ENCODE measurements around the gene OR2AG2. TPM values are rescaled to one million over a fixed set of nuclear protein-coding genes. Genes with fewer than 3 reads are reported as not detected.
"Not testable (repeated sequence)": the region's sequence is repeated elsewhere in the genome, so short reads cannot be mapped to it uniquely, and the experiment has no call there.

Gene OR2AG2, protein sequence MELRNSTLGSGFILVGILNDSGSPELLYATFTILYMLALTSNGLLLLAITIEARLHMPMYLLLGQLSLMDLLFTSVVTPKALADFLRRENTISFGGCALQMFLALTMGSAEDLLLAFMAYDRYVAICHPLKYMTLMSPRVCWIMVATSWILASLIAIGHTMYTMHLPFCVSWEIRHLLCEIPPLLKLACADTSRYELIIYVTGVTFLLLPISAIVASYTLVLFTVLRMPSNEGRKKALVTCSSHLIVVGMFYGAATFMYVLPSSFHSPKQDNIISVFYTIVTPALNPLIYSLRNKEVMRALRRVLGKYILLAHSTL
- not detected for polyA plus RNA-seq

DNA sequence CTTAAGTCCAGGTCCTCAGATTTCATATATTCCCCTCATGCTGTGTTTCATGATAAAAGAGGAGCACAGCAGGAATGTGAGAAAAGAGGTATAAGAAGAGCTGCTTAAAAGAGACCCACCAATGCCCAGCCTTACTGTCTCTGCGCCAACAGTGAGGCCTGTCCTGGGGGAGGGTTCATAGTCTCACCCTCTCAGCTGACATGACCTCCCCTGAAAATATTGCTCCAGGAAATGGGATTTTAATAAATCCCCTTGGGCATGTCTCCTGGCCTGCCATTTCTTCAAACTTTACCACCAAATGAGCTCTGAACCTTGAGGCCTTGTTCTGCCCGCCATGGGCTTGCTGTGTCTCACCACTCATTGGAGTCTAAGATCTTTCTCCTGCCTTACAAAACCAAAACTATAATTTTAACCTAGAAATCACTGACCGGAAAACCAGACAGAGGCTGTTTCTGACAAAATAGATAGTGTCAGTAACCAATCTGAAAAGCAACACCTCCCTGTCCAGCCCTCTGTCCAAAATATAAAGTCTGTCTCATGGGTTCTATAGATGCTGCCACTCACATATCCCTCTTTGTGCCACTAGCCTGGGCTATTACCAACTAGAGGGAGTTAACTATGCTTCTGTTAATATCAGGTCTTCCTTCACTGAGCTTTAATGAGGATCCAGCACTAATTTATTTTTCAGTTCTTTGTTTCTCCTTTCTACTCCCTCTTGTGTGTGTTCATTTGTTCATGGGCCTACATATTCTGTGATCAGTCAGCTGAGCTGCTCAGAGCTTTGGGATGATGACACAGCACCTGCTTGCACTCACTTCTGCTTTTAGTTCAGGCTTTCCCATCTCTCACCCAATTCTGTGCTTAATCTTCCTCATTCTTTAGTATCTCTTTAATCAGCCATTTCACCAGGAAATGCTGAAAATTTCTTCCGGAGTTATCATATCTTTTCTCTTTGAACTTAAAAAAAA lies at the start of gene OR2AG2:
OR2AG2 (minus strand) TSS at position 51 of the 968 bp plus-strand sequence. CDS start 3,019 bp downstream, outside the sequence.
- Mint-ChIP-seq H3K4me3 (no peak within 1 kb of the TSS), H3K9me3 (peaks cover 0 to 2% (median 0%) of the 10 kb centered on the region in 6 donors), H3K36me3 (no peaks in the 10 kb centered on the region), H3K27ac (no peak within 1 kb of the TSS), H3K4me1 (no peaks in the 10 kb centered on the region), H3K27me3 (ENCODE audit: low read depth in 3 of 3) (peaks cover 1 to 2% (median 2%) of the 10 kb centered on the region in 3 donors)
- no peak for DNase-seq

DNA sequence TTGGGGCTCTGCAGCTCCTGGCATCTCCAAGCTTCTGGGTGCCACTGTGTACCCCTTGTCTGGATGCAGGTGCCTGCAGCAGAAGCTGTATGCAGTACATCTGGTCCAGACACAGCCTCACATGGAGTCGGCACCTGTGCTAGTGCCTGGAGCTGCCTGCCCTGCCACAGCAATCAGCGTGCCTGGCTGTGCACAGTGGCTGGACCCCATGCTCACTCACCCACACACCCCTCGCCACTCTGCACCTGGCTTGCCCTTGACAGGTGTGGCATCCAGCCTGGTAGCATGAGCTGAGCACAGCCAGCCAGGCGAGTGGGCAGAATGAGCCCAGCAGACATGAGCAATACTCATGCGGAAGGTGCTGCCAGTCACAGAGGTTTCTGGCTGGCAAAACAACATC lies 47.2 kb upstream of the OR2AG2 start:
- no peaks in the 10 kb centered on the region for H3K4me1 Mint-ChIP-seq
- H3K27me3 Mint-ChIP-seq (ENCODE audit: low read depth in 3 of 3), result peaks cover 3 to 9% (median 4%) of the 10 kb centered on the region in 3 donors
- H3K27ac Mint-ChIP-seq, result no peak overlapping the region
- no peaks in the 10 kb centered on the region for H3K9me3 Mint-ChIP-seq
- no peaks in the 10 kb centered on the region for H3K36me3 Mint-ChIP-seq
- no peak for DNase-seq
- H3K4me3 Mint-ChIP-seq, result no peak overlapping the region

DNA sequence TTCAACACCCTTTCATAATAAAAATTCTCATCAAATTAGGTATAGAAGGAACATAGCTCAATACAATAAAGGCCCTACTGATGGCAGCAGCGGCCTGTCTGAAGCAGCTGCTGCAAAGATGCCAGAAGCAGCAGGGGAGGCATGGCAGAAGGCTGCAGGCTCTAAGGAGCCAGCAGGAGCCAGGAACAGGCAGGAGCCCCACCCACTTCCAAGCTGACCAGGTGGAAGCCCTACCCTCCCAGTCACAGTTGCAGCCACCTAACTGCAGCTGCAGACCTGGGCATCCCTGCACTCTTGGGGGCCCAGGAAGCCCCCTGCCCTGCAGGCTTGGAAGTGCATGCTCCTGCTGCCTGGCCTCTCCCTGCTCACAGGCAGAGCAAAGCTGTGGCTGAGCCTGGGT lies 45.9 kb upstream of the OR2AG2 start:
- H3K36me3 Mint-ChIP-seq, result no peaks in the 10 kb centered on the region
- no peaks in the 10 kb centered on the region for H3K4me1 Mint-ChIP-seq
- no peak overlapping the region for H3K27ac Mint-ChIP-seq
- H3K9me3 Mint-ChIP-seq, result no peaks in the 10 kb centered on the region
- H3K27me3 Mint-ChIP-seq (ENCODE audit: low read depth in 3 of 3), result peaks cover 2 to 9% (median 3%) of the 10 kb centered on the region in 3 donors
- DNase-seq, result no peak
- H3K4me3 Mint-ChIP-seq, result no peak overlapping the region

DNA sequence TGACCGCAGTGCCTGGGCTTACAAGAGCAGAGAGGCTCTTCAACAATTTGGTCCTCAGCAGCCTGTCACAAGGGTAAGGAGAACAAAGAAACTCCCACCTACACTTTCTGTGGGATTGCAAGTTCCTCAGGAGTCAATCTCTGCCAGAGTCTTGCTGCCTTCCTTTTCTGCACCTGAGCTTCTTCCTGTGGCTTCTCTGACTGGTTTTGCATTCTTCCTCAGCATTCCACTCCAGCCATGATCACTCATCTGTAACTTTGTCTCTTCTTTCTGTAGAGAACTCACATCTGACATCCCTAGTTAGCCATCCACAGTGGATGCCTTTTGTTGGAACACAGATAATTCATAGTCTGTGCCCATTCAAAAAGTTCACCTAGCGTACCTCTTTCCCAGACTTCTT lies 41.9 kb upstream of the OR2AG2 start:
- H3K4me3 Mint-ChIP-seq, result no peak overlapping the region
- no peak overlapping the region for H3K27ac Mint-ChIP-seq
- H3K4me1 Mint-ChIP-seq, result no peaks in the 10 kb centered on the region
- H3K36me3 Mint-ChIP-seq, result no peaks in the 10 kb centered on the region
- no peaks in the 10 kb centered on the region for H3K9me3 Mint-ChIP-seq
- peaks cover 3 to 12% (median 10%) of the 10 kb centered on the region in 3 donors for H3K27me3 Mint-ChIP-seq (ENCODE audit: low read depth in 3 of 3)
- DNase-seq, result no peak

DNA sequence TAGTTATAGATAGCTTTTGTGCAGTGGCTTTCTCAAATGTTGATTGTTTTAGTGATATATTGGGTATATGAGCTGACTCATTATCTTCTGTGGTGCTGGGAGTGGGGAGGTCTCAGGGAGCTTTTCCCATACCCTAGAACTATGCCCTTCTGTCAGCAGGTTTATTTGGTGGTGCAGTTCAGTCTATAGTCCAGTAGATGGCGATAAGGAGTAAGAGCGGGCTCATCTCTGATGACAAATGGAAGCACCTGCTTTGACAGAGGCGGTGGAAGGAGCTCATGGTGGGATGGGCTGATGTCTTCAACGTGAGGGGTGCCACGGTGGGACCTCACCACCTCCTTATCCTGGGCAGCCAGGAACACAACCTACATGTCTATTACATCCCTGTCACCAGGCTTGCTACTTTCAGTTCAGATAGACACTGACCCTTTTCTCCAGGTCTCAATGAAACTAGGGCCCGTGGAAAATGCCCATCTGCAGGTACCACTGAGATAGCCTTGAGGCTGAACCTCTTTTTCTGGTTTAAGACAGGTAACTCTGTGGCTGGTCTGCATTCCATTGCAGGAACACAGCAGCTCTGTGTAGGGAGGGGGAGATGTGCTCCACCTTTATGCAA lies 40.7 kb upstream of the OR2AG2 start:
- peak; percentile 30 to 39 (median 36) for DNase-seq
- Mint-ChIP-seq H3K4me1 (no peaks in the 10 kb centered on the region), H3K4me3 (no peak overlapping the region), H3K27me3 (ENCODE audit: low read depth in 3 of 3) (peaks cover 3 to 14% (median 11%) of the 10 kb centered on the region in 3 donors), H3K27ac (no peak overlapping the region), H3K9me3 (no peaks in the 10 kb centered on the region), H3K36me3 (no peaks in the 10 kb centered on the region)

DNA sequence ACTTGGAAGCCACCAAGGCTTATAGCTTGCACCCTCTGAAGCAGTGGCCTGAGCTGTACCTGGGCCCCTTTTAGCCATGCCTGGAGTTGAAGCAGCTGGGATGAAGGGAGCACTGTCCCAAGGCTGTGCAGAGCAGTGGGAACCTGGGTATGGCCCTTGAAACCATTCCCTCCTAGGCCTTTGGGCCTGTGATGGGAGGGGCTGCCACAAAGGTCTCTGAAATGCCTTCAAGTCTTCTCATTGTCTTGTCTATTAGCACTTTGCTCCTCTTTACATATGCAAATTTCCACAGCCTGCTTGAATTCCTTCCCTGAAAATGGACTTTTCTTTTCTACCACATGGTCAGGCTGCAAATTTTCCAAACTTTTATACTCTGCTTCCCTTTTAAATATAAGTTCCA lies 29.3 kb upstream of the OR2AG2 start:
- H3K4me1 Mint-ChIP-seq; H3K27ac Mint-ChIP-seq; H3K27me3 Mint-ChIP-seq (ENCODE audit: low read depth in 3 of 3); H3K9me3 Mint-ChIP-seq; DNase-seq; H3K4me3 Mint-ChIP-seq; H3K36me3 Mint-ChIP-seq: not testable (repeated sequence)

DNA sequence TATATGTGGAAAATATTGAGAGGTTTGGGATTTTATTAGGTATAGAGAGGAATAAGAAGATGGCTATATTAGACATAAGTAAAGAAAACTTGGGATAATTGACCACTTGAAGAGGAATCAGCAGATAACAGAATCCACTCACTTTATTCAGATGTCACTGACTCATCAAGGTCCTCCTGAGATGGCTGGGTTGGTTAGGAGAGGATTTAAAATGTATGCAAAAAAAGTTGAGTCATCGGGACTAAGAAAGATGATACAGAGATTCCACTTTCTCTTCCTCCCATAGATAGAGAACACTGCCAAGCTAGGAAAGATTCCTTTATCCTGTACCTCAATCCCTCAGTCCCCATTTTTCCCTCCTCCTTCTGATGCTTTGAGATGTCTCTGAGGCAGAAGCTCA lies 27.6 kb upstream of the OR2AG2 start, which contains the start of gene OR6A2:
OR6A2 (minus strand) TSS at position 288 of the 400 bp plus-strand sequence. CDS start 3,981 bp downstream, outside the sequence.
- Mint-ChIP-seq H3K9me3 (peaks cover 0 to 6% (median 0%) of the 10 kb centered on the region in 6 donors), H3K4me3 (no peak within 1 kb of the TSS), H3K27ac (no peak within 1 kb of the TSS), H3K4me1 (no peaks in the 10 kb centered on the region), H3K27me3 (ENCODE audit: low read depth in 3 of 3) (peaks cover 2 to 5% (median 3%) of the 10 kb centered on the region in 3 donors), H3K36me3 (peaks cover 0 to 8% (median 5%) of the 10 kb centered on the region in 3 donors)
- DNase-seq, result no peak

DNA sequence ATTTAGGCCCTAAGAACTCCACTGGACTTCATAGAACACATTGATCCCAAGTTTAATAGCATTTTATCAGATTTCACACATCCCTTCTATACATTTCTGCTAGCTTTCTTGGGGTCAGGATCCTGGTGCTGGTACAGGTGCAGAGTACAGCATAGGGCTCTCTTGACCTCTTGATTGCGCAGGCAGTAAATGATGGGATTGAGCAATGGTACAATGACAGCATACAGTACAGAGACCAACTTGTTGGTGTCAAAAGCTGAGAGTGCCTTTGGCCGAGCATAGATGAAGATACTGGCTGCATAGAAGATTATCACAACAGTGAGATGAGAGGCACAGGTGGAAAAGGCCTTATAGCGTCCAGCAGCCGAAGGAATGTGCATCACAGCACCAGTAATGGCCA lies 22.9 kb upstream of the OR2AG2 start:
- no peaks in the 10 kb centered on the region for H3K4me1 Mint-ChIP-seq
- no peak overlapping the region for H3K4me3 Mint-ChIP-seq
- no peak overlapping the region for H3K27ac Mint-ChIP-seq
- no peak for DNase-seq
- H3K9me3 Mint-ChIP-seq, result no peaks in the 10 kb centered on the region
- no peaks in the 10 kb centered on the region for H3K36me3 Mint-ChIP-seq
- peaks cover 2 to 4% (median 3%) of the 10 kb centered on the region in 3 donors for H3K27me3 Mint-ChIP-seq (ENCODE audit: low read depth in 3 of 3)

DNA sequence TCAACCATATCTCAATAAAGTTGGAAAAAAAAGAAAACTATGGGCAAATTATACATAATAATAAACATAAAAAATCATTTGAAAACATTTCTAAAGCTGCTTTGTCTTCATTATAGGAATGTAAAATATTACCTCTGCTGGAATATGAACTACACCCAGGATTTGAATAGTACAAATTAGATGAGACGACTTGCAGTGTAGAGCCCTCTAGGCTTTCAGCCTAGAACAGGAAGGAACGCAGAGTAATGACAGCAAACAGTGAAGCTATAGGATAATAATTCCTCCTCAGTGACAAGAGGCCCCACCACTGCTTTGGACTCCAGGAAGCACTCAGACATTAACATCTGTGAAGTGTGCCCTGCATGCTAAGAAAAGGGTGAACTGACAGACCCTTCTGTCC lies 18.8 kb upstream of the OR2AG2 start:
- H3K4me1 Mint-ChIP-seq, result no peaks in the 10 kb centered on the region
- H3K36me3 Mint-ChIP-seq, result no peaks in the 10 kb centered on the region
- H3K27me3 Mint-ChIP-seq (ENCODE audit: low read depth in 3 of 3), result peaks cover 5 to 7% (median 5%) of the 10 kb centered on the region in 3 donors
- no peak overlapping the region for H3K27ac Mint-ChIP-seq
- DNase-seq, result no peak
- H3K4me3 Mint-ChIP-seq, result no peak overlapping the region
- H3K9me3 Mint-ChIP-seq, result no peaks in the 10 kb centered on the region

DNA sequence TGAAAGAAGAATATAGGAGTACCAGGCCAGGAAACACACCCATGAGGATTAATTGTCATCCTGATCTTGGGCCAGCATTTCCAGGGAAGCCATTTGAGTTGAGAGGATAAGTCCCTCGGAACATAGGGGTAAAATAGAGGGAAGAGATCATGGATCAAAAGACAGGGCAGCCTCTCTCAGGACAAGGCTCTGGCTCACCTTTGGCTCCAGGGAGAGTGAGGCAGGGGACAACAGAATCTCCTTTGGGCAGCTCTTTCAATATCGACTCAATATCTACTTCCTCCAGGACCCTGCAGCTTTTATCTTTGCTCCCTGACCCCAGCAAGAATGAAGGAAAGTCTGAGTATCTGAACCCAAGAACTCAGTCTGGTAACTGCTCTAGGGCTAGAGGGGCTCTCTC lies 10.9 kb upstream of the OR2AG2 start, which contains the start of gene OR2AG1:
OR2AG1 (plus strand) TSS at position 301 of the 400 bp plus-strand sequence. CDS start 2,018 bp downstream, outside the sequence.
- Mint-ChIP-seq H3K4me3 (no peak within 1 kb of the TSS), H3K27me3 (ENCODE audit: low read depth in 3 of 3) (peaks cover 1 to 7% (median 4%) of the 10 kb centered on the region in 3 donors), H3K36me3 (no peaks in the 10 kb centered on the region), H3K27ac (no peak within 1 kb of the TSS), H3K9me3 (no peaks in the 10 kb centered on the region), H3K4me1 (no peaks in the 10 kb centered on the region)
- DNase-seq, result no peak

DNA sequence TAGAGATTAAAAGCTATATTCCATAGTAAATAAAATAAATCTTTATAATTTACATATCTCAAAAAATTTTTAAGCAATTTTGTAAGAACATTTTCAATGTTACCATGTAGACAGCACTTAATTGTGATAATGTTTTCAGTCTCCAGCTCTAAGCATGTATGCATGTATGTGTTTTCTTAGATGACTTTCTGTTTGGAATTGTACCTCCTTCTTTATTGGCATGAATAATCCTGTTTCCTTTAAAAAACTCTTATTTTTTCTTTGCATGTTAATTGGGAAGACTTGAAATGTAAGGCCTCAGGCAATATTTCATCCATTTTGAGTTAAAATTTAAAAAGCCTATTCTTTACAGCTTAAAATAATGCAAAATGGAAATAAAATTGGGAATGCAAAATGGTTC lies 9.1 kb upstream of the OR2AG2 start:
- H3K4me1 Mint-ChIP-seq, result no peaks in the 10 kb centered on the region
- peaks cover 2 to 4% (median 3%) of the 10 kb centered on the region in 3 donors for H3K27me3 Mint-ChIP-seq (ENCODE audit: low read depth in 3 of 3)
- H3K4me3 Mint-ChIP-seq, result no peak overlapping the region
- no peaks in the 10 kb centered on the region for H3K36me3 Mint-ChIP-seq
- no peak for DNase-seq
- H3K9me3 Mint-ChIP-seq, result no peaks in the 10 kb centered on the region
- H3K27ac Mint-ChIP-seq, result no peak overlapping the region

DNA sequence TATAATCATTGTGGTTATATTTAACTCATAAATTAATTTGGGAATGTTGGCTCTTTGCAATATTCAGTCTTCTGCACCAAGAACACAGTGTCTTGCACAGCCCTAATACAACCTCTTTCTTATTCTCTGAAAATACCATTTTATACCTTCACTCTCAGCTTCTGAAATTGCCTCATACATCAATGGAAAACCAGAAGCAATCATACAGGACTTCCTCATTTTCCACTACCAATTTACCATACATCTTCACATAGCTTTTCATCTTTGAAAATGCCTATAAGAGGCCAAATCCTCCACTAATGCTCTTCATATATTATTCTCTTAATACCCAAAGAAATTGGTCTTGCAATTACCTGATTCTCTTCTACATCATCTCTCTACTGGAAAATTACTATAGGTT lies 6.7 kb upstream of the OR2AG2 start:
- Mint-ChIP-seq H3K4me3 (no peak overlapping the region), H3K27ac (no peak overlapping the region), H3K36me3 (no peaks in the 10 kb centered on the region), H3K9me3 (no peaks in the 10 kb centered on the region), H3K27me3 (ENCODE audit: low read depth in 3 of 3) (peaks cover 2 to 4% (median 2%) of the 10 kb centered on the region in 3 donors), H3K4me1 (no peaks in the 10 kb centered on the region)
- DNase-seq, result no peak

DNA sequence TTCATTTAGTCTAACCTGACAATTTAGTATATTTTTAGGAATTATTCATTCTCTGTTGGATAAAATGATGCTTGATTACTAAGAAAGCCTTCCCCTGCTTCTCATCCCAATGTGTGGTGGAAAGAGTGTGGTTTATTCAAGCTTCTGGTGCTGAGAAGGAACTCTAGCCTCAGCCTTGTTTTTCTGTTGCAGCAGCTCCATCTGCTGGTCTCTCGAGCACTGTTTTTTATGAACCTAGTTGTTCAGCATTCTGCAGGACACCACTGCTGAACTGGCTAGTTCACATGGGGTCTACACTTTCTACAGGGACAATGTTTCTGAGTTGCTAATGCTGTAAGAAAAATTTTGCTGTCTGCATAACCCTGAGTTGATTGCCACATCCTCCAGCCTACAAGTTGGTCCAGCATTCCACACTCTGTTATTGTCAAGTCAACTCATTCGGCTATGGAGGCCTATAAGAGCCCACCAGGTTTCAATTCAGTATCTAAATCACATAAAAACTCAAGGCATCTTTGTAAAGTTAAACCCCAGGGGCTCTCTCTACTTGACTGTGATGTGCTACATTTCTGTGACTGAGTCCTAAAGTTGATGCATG lies 14.3 kb downstream of the OR2AG2 start:
- Mint-ChIP-seq H3K27ac (no peak overlapping the region), H3K4me1 (no peaks in the 10 kb centered on the region), H3K36me3 (no peaks in the 10 kb centered on the region), H3K4me3 (no peak overlapping the region), H3K9me3 (no peaks in the 10 kb centered on the region), H3K27me3 (ENCODE audit: low read depth in 3 of 3) (peaks cover 1 to 3% (median 2%) of the 10 kb centered on the region in 3 donors)
- DNase-seq, result peak; percentile 44 to 59 (median 56)
